Subcutaneous preadipocyte (primary cell): ENCODE measurements around the gene ARL14EPL. TPM values are rescaled to one million over a fixed set of nuclear protein-coding genes. Genes with fewer than 3 reads are reported as not detected.

Experiments used
- total RNA-seq: library from RNA; depleted of rRNA; stranded (reverse); fragments of >200 nt; gene quantifications from 2 replicates; pipeline ENCODE4 v1.2.3, GENCODE V29; 2012

ARL14EPL gene
- total RNA-seq = 0.20 TPM in 1 of 2 replicates, not detected in the other

DNA sequence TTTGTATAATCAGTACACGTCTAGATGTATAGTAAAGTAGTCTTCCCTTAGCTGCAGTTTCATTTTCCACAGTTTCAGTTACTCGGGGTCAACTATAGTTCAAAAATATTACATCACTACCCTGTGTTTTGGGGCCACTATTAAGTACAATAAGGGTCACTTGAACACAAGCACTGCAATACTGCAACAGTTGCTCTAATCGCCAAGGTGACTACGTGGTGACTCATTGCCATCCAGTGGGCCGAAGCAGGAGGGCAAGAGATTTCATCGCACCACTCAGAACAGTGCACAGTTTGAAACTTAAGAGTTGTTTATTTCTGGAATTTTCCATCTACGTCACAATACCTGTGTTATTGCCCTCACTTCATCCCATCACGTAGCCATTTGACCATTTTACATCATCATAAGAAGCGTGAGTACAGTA lies at the start of gene ARL14EPL:
Gene ARL14EPL (plus strand): TSS at position 379 of the 424 bp plus-strand sequence. CDS start 18,994 bp downstream, outside the sequence.

GRCh38 chr5:116084871-116085715 lies 52.8 kb downstream of the ARL14EPL start, which contains the start of gene COMMD10:
COMMD10 (plus strand) TSS chr5:116085025.

Other genes with a start within 250 kb of the ARL14EPL start
- 5.7 and 7.3 TPM in 2 replicates for gene CDO1, start 215.8 kb upstream of the ARL14EPL start, total RNA-seq
- gene ATG12, start 190.9 kb upstream of the ARL14EPL start, total RNA-seq = 54.0 and 57.0 TPM in 2 replicates
- 121 and 129 TPM in 2 replicates for gene AP3S1, start 190.5 kb upstream of the ARL14EPL start, total RNA-seq
- gene LVRN, start 70.0 kb upstream of the ARL14EPL start, total RNA-seq = 0.39 and 0.73 TPM in 2 replicates
- 26.8 and 28.5 TPM in 2 replicates for gene COMMD10, start 52.6 kb downstream of the ARL14EPL start, total RNA-seq